Mucosa of stomach (tissue), 1 donor: ENCODE data around the gene ADGRB2.

Experiments used
- H3K27me3 ChIP-seq: one replicate; pipeline ENCODE4 v1.7.0; 2013; ENCODE audit warnings: mild to moderate bottlenecking, low read length; ENCODE audit not compliant: control insufficient read depth, insufficient read depth
- H3K36me3 ChIP-seq: one replicate; pipeline ENCODE4 v1.7.0; 2013; ENCODE audit warnings: low read length; ENCODE audit not compliant: control insufficient read depth, insufficient read depth
- H3K4me1 ChIP-seq: one replicate; pipeline ENCODE4 v1.7.0; 2013; ENCODE audit warnings: mild to moderate bottlenecking, low read length; ENCODE audit not compliant: control insufficient read depth, insufficient read depth
- H3K4me3 ChIP-seq: one replicate; pipeline ENCODE4 v1.7.0; 2013; ENCODE audit warnings: low read length
- H3K9ac ChIP-seq: one replicate; pipeline ENCODE4 v1.7.0; 2013; ENCODE audit warnings: mild to moderate bottlenecking, low read length, moderate library complexity
- H3K9me3 ChIP-seq: one replicate; pipeline ENCODE4 v1.7.0; 2013; ENCODE audit warnings: mild to moderate bottlenecking, low read length, moderate library complexity; ENCODE audit not compliant: control insufficient read depth
- donor health status: Pancreatic carcinoma.

Gene ADGRB2

GRCh38 chr1:31691951-31692350 is 72.2 kb downstream of the ADGRB2 start:
- Histone ChIP-seq H3K4me1 (no peaks in the 10 kb centered on the region), H3K27me3 (no peaks in the 10 kb centered on the region), H3K9me3 (no peaks in the 10 kb centered on the region), H3K4me3 (no peak overlapping the region), H3K36me3 (no peaks in the 10 kb centered on the region), H3K9ac (no peak overlapping the region)

DNA sequence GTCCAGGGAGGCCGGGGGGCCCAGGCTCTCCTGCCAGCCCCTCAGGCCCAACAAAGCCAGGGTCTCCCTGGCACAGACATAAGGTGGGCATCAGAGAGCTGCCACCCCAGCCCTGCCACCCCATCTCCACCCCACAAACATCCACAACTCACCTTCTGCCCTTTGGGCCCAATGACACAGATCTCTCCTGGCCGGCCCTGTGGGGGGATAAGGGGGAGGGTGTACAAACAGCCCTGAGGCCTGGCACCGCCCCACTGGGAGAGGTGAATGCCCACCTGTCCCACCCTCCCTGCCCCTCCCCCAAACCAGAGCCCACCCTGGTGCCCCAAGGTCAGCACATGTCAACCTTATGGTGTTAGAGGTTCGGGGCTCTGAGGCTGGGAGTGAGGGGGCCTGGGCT is 72.7 kb downstream of the ADGRB2 start:
- no peaks in the 10 kb centered on the region for H3K36me3 ChIP-seq
- H3K9ac ChIP-seq: no peak overlapping the region
- H3K4me1 ChIP-seq: no peaks in the 10 kb centered on the region
- no peak overlapping the region for H3K4me3 ChIP-seq
- H3K9me3 ChIP-seq: no peaks in the 10 kb centered on the region
- H3K27me3 ChIP-seq: no peaks in the 10 kb centered on the region

- H3K4me3 ChIP-seq: no peak overlapping the region
- no peaks in the 10 kb centered on the region for H3K27me3 ChIP-seq
- no peaks in the 10 kb centered on the region for H3K9me3 ChIP-seq
- no peaks in the 10 kb centered on the region for H3K4me1 ChIP-seq
- H3K36me3 ChIP-seq: no peaks in the 10 kb centered on the region
- no peak overlapping the region for H3K9ac ChIP-seq
Observed at GRCh38 chr1:31690921-31691320, 73.2 kb downstream of the ADGRB2 start.

DNA sequence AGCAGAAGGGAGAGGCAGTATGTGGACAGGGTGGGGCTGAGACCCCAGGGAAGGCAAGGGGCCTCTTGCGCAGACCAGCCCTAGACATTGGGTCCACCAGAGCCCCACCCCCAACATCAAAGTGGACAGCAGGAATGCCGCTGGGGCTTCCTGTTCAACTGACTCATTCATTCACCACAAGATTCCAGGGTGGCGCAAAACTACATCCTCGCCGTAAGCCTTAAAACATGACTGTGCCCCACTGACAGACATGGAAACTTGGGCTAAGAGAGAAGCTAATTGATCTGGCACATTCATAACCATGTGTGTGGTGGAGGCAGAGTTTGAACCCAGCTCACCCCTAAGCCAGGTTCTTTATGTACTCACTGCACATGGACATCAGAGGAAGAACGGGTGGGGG is 74.3 kb downstream of the ADGRB2 start:
- H3K27me3 ChIP-seq: no peaks in the 10 kb centered on the region
- H3K9ac ChIP-seq: no peak overlapping the region
- H3K36me3 ChIP-seq: no peaks in the 10 kb centered on the region
- H3K9me3 ChIP-seq: no peaks in the 10 kb centered on the region
- H3K4me3 ChIP-seq: no peak overlapping the region
- H3K4me1 ChIP-seq: no peaks in the 10 kb centered on the region

DNA sequence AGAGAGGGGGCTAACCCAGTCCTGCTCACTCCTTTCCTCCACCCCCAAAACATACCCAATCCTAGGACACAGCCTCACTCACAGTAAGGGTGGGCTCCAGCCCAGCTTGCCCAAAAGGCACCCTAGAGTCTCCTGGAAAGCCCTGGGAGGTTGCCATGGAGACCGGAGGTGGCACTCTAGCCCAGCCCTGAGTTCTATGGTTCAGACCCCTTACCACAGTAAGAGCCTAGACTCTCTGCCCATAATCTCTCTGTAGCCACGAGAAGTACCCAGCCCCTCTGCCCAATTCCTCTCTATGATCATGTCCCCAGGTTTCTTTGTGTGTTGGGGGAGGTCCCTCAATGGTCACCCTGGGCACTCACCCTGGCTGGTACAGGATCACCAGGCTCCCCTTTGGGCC is 74.8 kb downstream of the ADGRB2 start:
- H3K9me3 ChIP-seq: no peaks in the 10 kb centered on the region
- no peaks in the 10 kb centered on the region for H3K4me1 ChIP-seq
- no peak overlapping the region for H3K4me3 ChIP-seq
- no peaks in the 10 kb centered on the region for H3K27me3 ChIP-seq
- H3K36me3 ChIP-seq: no peaks in the 10 kb centered on the region
- no peak overlapping the region for H3K9ac ChIP-seq

DNA sequence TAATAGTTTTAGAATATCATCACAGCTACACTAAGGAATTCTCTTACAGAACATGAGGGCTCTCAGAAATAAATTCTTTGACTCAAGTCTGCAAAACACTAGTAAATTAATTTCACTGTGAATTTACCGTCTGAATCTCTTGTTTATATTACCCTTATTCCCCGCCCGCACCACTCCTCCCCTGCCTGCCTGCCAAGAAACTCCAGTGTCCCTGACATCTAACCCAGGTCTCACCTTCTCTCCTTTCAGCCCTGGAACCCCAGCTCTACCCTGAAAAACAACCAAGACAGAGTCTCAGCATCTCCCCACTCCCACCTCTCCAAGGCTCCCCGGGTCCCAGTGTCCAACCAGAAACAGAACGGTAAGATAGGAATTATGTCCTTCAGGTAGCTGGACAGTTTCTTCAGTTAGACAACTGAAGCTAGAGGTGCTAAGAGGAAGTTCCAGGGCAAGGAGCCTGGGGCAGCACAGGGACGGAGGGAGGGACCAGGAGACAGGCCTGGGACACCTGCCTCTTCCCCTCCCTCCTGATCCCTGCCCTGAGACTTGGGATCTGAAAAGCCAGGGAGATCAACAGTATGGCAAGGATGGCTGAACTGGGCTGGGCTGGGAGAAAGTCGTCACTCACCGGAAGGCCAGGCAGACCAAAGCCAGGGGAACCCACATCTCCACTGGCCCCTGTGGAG is 75.8 kb downstream of the ADGRB2 start:
- no peaks in the 10 kb centered on the region for H3K4me1 ChIP-seq
- H3K9me3 ChIP-seq: no peaks in the 10 kb centered on the region
- H3K9ac ChIP-seq: no peak overlapping the region
- no peaks in the 10 kb centered on the region for H3K36me3 ChIP-seq
- no peaks in the 10 kb centered on the region for H3K27me3 ChIP-seq
- H3K4me3 ChIP-seq: no peak overlapping the region

DNA sequence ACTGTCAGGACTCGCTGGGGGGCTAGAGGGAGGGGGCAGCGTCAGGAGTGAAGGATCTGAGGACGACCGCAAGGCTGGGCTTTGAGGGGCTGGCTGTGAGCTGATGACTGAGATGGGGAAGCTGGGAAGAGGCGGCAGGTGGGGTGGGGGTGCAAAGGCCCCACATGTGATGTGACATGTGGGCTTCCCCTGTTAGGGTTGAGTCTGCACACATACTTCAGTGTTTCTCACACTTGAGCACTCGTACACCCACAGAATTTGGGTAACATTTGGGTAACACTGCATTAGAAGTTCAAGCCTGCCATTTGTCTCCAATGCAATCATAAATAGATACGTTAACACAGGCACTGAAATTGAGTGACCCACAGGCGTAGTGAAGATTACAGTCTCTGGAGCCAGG is 76.5 kb downstream of the ADGRB2 start:
- H3K36me3 ChIP-seq: no peaks in the 10 kb centered on the region
- H3K4me3 ChIP-seq: no peak overlapping the region
- H3K9me3 ChIP-seq: no peaks in the 10 kb centered on the region
- no peaks in the 10 kb centered on the region for H3K4me1 ChIP-seq
- H3K27me3 ChIP-seq: no peaks in the 10 kb centered on the region
- no peak overlapping the region for H3K9ac ChIP-seq

DNA sequence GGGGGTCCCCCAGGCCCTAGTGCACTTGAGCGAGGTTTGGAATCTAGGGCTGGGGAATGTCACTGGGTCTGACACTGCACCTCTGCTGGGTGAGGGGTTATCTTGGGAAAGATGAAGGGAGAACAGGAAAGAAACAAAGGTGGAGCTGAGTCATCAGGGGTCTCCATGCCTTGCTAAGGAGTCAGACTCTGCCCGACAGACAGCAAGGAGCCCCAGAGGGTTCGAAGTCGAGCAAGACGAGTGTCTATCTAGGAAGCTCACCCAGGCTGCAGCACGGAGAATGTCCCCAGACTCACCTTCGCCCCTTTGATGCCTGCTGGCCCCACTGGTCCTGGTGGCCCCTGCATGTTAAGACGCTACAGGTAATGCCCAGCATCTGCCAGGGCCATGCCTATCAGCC is 78.3 kb downstream of the ADGRB2 start:
- no peaks in the 10 kb centered on the region for H3K36me3 ChIP-seq
- no peak overlapping the region for H3K9ac ChIP-seq
- H3K27me3 ChIP-seq: no peaks in the 10 kb centered on the region
- no peaks in the 10 kb centered on the region for H3K4me1 ChIP-seq
- no peaks in the 10 kb centered on the region for H3K9me3 ChIP-seq
- H3K4me3 ChIP-seq: no peak overlapping the region

- no peak overlapping the region for H3K4me3 ChIP-seq
Observed at GRCh38 chr1:31683997-31684396, 80.1 kb downstream of the ADGRB2 start.

GRCh38 chr1:31681415-31681814 is 82.7 kb downstream of the ADGRB2 start:
- Histone ChIP-seq H3K36me3 (no peaks in the 10 kb centered on the region), H3K27me3 (no peaks in the 10 kb centered on the region), H3K9ac (no peak overlapping the region), H3K4me3 (no peak overlapping the region), H3K4me1 (no peaks in the 10 kb centered on the region), H3K9me3 (no peaks in the 10 kb centered on the region)

More at GRCh38 chr1:31683997-31684396, 80.1 kb downstream of the ADGRB2 start:
- H3K9me3 ChIP-seq: no peaks in the 10 kb centered on the region
- H3K9ac ChIP-seq: no peak overlapping the region
- H3K27me3 ChIP-seq: no peaks in the 10 kb centered on the region
- H3K4me1 ChIP-seq: no peaks in the 10 kb centered on the region
- H3K36me3 ChIP-seq: no peaks in the 10 kb centered on the region

DNA sequence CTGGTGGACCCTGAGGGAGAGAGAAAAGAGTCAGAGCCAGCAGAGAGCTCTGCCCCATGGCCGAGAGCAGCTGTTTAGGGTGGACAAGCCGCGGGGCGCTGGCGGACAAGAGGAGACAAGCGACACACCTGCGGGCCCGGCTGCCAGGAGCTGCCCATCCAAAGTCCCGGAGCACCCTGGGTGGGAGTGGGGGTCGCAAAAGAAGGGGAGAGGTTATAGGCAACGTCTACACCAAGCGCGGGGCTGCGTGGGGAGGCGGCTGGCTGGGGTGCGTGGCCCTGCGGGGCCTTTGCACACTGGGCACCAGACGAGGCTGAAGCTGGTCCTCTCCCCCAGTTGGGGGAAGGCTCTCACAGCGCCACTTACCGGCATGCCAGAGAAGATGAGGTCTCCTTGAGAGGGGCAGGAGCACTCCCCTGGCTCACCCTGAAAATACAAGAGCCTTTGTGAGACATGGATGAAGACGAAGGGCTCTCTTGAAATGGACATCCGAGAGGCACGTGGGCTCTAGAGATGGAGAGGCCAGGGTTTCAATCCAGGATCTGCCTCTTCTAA is 84.4 kb downstream of the ADGRB2 start:
- H3K27me3 ChIP-seq: no peaks in the 10 kb centered on the region
- H3K36me3 ChIP-seq: no peaks in the 10 kb centered on the region
- peaks cover 5% of the 10 kb centered on the region for H3K4me1 ChIP-seq
- H3K4me3 ChIP-seq: no peak overlapping the region
- no peak overlapping the region for H3K9ac ChIP-seq
- no peaks in the 10 kb centered on the region for H3K9me3 ChIP-seq

GRCh38 chr1:31679091-31679490 is 85.0 kb downstream of the ADGRB2 start:
- no peak overlapping the region for H3K9ac ChIP-seq
- no peaks in the 10 kb centered on the region for H3K36me3 ChIP-seq
- H3K4me1 ChIP-seq: peaks cover 5% of the 10 kb centered on the region
- H3K9me3 ChIP-seq: no peaks in the 10 kb centered on the region
- no peak overlapping the region for H3K4me3 ChIP-seq
- H3K27me3 ChIP-seq: no peaks in the 10 kb centered on the region

DNA sequence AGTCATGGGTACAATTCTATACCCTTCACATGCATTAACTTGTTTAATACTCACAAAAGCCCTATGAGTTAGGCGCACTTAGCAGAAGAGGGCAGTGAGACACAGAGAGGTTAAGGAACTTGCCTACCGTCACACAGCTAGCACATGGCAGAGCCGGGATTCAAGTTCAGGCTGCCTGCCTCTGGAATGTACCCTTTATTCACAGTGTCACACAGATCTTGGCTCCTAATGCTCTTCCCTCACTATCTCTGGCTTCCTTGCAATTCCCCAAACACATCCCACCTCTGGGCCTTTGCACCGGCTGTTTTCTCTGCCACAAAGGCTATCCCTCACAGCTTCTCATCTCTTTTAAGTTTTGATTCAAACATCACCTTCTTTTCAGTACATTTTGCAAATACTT is 85.5 kb downstream of the ADGRB2 start:
- no peaks in the 10 kb centered on the region for H3K36me3 ChIP-seq
- no peaks in the 10 kb centered on the region for H3K27me3 ChIP-seq
- H3K4me3 ChIP-seq: no peak overlapping the region
- peaks cover 5% of the 10 kb centered on the region for H3K4me1 ChIP-seq
- no peaks in the 10 kb centered on the region for H3K9me3 ChIP-seq
- H3K9ac ChIP-seq: no peak overlapping the region
